ENCODE results near the gene KIR3DL1.
"Not testable (repeated sequence)": the region's sequence is repeated elsewhere in the genome, so short reads cannot be mapped to it uniquely, and the experiment has no call there.

The KIR3DL1 gene

GRCh38 chr19:54817670-54818536 lies 1.6 kb downstream of the KIR3DL1 start:
- no peak for DNase-seq

GRCh38 chr19:54824416-54824815 lies 8.1 kb downstream of the KIR3DL1 start:
- DNase-seq = not testable (repeated sequence)

GRCh38 chr19:54825326-54825725 lies 9.1 kb downstream of the KIR3DL1 start:
- DNase-seq = not testable (repeated sequence)

GRCh38 chr19:54828064-54828463 lies 11.8 kb downstream of the KIR3DL1 start:
- not testable (repeated sequence) for DNase-seq

GRCh38 chr19:54832496-54832895 lies 16.2 kb downstream of the KIR3DL1 start, which contains the start of gene KIR2DS4:
TSS of gene KIR2DS4 (plus strand) at chr19:54832676.
- not testable (repeated sequence) for DNase-seq

GRCh38 chr19:54835126-54835525 lies 18.9 kb downstream of the KIR3DL1 start:
- not testable (repeated sequence) for DNase-seq

GRCh38 chr19:54837522-54837921 lies 21.3 kb downstream of the KIR3DL1 start:
- not testable (repeated sequence) for DNase-seq

GRCh38 chr19:54843171-54843570 lies 26.9 kb downstream of the KIR3DL1 start:
- DNase-seq = not testable (repeated sequence)

- DNase-seq = not testable (repeated sequence)
These were observed 33.9 kb downstream of the KIR3DL1 start, which contains the start of gene KIR3DL2 for GRCh38 chr19:54850061-54850640. TSS of gene KIR3DL2 (plus strand) at chr19:54850443. CDS start at chr19:54850476, 33 bp downstream.

- DNase-seq = no peak
These were observed 34.7 kb downstream of the KIR3DL1 start for GRCh38 chr19:54850930-54851329.

GRCh38 chr19:54851353-54851752 lies 35.1 kb downstream of the KIR3DL1 start:
- DNase-seq = no peak

GRCh38 chr19:54855241-54855640 lies 39.0 kb downstream of the KIR3DL1 start:
- DNase-seq = not testable (repeated sequence)

- DNase-seq = not testable (repeated sequence)
These were observed 42.2 kb downstream of the KIR3DL1 start for GRCh38 chr19:54858476-54858875.

GRCh38 chr19:54859421-54859820 lies 43.2 kb downstream of the KIR3DL1 start:
- not testable (repeated sequence) for DNase-seq

- not testable (repeated sequence) for DNase-seq
These were observed 47.2 kb downstream of the KIR3DL1 start for GRCh38 chr19:54863459-54863858.

GRCh38 chr19:54871696-54872095 lies 55.4 kb downstream of the KIR3DL1 start:
- no peak for DNase-seq

- no peak for DNase-seq
These were observed 57.7 kb downstream of the KIR3DL1 start, which contains the start of gene FCAR for GRCh38 chr19:54873990-54874389. TSS of gene FCAR (plus strand) at chr19:54874235. CDS start at chr19:54874290, 55 bp downstream.

- DNase-seq = no peak
These were observed 59.2 kb downstream of the KIR3DL1 start for GRCh38 chr19:54875506-54875905.

- no peak for DNase-seq
These were observed 61.2 kb downstream of the KIR3DL1 start for GRCh38 chr19:54877471-54877870.

Measured in NCI-H2171 (cell line).